ENCODE results near the gene ITGA4.

Gene ITGA4

DNA sequence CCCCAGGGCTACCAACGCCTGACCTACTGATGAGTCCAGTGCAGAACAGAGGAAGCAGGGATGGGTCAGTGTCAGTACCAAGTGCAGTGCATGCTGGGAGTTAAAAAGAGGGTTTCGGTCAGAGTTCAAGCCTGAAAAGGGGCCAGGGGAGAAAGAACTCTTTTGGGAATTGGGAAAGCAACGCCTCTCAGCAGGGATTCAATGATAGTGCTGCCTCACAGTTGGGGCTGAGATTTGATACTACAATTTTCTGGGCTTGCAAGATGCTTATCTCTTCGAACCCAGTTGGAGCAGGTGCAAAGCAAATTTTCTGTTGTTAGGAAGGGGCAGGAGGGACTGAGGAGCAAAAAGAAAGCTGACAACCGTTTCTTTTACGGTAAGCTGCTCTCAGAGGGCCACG, 117.1 kb downstream of the ITGA4 start:
- DNase-seq (ENCODE audit: low read depth in 2 of 2): no peak

DNA sequence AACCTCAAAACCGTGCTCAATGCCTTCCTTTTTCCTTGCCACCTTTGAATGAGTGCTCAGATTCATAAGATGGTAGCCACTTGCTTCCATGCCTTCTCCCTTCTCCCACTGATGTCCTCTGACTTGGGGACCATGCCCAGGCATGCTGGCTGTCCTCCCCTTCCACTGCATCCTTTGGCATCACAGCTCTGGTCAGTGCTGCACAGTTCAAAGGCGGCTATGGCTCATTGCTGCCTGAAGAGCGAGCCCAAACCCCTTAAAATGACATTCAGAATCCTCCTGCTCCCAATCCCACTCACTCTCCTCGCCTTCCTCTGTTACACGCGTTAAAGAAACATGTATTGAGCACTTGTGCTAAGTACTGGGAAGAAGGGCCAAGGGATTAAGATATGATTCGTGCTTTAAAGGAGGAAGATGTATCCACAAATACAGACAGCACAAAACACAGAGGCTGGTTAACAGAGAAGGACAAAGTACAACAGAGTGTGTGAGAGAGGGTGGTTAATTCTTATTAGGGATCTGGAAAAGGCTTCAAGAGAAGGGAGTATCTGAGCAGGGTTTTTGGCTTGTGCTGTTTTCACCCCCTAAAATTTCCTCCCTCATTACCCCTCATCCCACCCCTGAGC, 118.0 kb downstream of the ITGA4 start:
- DNase-seq (ENCODE audit: low read depth in 2 of 2): no peak

DNA sequence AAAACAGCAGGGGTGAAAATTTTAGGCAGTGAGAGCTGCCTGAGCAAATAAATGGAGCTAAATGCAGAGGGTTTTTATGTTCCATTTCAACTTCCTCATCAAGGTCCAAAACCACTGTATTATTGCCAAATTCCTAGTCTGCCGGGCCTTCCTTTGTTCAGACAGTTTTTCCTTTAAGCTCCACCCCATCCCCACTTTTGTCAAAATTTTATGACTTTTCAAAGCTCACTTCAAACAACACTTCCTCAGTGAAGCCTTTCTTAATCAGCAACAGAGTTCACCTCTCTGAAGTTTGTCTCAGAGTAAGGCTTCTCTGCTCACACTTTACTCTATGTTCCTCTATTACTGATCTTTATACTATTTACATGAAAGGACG, 118.5 kb downstream of the ITGA4 start:
- DNase-seq (ENCODE audit: low read depth in 2 of 2): no peak

DNA sequence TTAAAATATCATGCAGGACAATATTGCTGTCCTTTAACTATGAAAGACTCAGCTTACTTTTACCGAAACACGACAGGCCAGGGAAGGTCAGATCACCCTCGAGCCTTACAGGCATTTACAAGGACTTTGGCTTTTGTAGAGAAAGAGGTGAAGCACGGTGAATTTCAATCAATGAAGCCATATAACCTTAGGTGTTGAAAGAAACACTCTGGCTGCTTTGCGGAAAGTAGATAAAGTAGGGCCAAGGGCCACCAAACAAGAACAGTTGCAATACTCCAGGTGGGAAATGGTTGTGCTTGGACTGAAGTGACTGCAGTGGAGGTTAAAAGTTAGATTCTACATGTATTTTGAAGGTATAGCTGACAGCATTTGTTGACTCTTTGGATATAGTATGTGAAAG, 119.2 kb downstream of the ITGA4 start:
- DNase-seq (ENCODE audit: low read depth in 2 of 2): no peak

DNA sequence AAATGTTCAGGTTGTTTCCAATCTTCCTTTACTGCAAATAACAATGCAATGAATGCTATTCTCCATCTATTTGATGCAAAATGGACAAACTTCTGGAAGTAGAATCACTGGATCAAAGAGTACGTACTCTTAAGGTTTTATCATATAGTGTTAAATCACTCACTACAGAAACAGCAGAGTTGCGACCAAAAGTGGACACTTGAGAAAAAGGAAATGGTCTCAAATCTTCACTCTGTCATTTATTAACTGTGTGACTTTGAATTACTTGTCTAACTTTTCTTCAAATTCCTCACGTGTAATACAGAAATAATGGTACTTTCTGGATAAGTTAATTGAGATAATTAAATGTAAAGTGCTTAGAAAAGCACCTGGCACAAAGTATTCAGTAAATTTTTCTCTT, 121.6 kb downstream of the ITGA4 start:
- no peak for DNase-seq (ENCODE audit: low read depth in 2 of 2)

DNA sequence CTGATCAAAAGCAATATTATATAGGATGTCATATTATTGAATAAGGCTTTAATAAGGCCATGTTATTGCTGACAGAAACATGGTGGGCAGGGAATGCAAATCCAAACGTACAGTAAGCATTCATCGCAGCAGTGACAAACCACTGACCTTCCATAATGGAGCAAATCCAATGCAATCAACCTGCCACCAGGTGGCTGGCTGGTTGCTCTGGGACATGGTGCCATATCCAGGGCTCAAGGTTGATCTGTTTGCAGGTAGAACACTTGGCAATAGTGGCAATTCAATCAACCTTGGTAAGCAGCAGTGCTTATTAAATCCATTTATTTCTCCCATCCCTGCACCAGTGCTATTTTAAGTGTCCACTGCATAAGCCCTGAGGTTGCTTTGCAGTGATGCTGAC, 124.3 kb downstream of the ITGA4 start:
- DNase-seq (ENCODE audit: low read depth in 2 of 2): no peak

- DNase-seq (ENCODE audit: low read depth in 2 of 2): no peak
These were observed 128.5 kb downstream of the ITGA4 start for GRCh38 chr2:181585732-181586131.
